Renal cortical epithelial cell (primary cell): ENCODE measurements around the gene ACAP3. TPM values are rescaled to one million over a fixed set of nuclear protein-coding genes. Genes with fewer than 3 reads are reported as not detected.

Source experiments
- DNase-seq: peaks from one replicate; pipeline ENCODE4 v3.0.0-alpha.2; 2011; ENCODE audit warnings: low read depth
- total RNA-seq: library from RNA; depleted of rRNA; stranded (reverse); fragments of >200 nt; gene quantifications from 2 replicates; pipeline ENCODE4 v1.2.3, GENCODE V29; 2014

Gene ACAP3
- total RNA-seq, 1 donor from 2014 or later: 34.6 TPM

DNA sequence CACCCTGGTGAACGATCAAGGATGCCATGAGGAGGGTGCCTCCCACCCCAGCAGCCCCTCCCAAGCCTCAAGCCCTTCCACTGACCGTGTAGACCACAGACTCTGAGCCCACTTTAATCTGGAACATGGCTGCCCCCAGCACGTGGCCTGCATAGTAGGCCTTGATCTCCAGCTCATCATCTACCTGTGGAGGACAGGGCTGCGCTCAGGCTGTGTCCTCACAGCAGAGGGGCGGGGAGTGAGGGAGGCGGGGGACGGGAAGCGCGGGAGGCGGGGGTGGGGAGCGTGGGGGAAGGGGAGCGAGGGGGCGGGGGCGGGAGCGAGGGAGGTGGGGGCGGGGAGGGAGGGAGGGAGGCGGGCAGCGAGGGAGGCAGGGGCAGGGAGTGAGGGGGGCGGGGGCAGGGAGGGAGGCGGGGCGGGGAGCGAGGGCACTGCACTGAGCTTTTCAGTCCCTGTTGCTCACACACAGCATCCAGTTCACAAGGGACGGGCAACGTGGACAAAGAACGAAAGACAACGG is 7.8 kb upstream of the ACAP3 start:
- DNase-seq: no peak

DNA sequence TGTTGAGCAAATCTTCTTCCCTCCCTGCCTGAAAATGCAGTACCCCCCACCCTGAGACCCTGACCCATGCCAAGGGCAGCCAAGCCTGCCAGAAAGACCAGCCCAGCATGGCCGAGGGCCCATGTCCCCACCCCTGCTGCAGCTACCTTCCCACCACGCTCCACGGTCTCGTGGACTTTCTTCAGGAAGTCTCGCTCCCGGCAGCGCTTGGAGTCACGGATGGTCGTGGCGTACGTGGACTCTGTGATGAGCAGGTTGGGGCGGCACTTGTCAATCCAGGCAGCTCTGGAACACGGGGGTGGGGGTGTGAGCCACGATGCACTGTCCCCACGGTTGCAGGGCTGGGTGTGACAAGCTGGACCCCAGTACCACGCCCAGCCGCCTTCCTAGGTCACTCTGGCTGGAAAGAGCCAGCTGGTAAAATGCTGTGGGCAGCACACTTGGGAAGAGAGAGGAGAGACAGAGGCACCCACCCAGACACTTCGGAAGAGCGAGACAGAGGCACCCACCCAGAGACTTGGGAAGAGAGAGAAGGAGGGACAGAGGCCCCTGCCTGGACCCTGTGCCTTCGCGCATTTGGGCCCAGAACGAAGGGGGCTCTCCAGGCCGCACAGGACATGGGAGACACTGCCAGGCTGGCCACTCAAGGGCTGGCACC is 7.1 kb upstream of the ACAP3 start:
- DNase-seq: no peak

DNA sequence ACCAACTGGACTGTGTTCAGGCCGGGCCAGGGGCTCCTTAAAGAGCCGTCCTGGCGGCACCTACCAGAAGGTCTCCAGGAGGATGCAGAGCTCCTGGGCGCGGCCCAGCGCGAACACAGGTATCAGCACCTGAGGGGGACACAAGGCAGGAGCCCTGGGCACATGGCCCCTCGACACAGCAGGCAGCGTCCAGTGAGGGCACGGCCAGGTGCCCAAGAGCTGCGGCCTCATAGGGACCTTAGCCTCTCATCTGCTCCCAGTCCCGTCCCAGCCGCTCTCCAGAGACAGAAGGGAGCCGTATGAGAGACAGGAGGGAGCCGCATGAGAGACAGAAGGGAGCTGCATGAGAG is 6.5 kb upstream of the ACAP3 start:
- DNase-seq: no peak

- DNase-seq: no peak
Observed at GRCh38 chr1:1313500-1314236, 5.9 kb upstream of the ACAP3 start.

DNA sequence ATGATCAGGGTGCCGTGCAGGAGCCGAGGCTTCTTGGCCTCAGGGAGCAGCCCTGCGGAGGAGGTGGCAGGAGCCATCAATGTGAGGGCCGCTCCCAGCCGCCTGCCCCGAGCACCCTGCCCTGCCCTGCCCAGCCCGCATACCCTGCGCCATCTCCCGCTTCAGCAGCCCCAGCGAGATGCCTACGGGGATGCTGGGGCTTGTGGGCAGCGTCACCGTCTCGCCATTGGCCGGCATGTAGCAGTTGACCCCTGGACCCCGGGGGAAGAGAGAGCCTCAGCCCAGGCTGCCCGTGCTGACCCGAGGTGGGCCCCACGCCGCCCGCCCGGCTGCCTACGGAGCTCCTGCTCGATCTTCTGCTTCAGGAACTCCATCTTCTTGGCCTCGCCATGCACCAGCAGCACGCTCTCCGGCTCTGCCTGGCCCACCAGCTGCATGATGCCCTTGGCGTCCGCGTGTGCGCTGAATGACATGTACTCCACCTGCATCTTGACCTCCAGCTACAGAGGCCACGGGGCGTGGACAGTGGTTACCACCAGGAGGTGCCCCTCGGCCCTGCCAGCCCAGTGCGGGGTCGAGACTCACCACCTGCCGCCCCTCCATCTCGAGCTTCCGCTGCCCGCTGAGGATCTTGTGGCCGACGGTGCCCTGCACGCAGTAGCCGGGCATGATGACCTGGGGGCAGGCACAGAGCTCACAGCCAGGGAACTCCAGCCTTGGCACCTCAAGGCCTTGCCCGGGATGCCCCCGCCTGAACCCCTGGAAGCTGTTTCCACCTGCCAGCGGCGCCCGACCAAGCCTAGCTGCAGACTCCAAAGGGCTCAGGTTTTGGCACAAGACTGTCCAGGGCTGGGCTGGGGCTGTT is 5.0 kb upstream of the ACAP3 start:
- no peak for DNase-seq

DNA sequence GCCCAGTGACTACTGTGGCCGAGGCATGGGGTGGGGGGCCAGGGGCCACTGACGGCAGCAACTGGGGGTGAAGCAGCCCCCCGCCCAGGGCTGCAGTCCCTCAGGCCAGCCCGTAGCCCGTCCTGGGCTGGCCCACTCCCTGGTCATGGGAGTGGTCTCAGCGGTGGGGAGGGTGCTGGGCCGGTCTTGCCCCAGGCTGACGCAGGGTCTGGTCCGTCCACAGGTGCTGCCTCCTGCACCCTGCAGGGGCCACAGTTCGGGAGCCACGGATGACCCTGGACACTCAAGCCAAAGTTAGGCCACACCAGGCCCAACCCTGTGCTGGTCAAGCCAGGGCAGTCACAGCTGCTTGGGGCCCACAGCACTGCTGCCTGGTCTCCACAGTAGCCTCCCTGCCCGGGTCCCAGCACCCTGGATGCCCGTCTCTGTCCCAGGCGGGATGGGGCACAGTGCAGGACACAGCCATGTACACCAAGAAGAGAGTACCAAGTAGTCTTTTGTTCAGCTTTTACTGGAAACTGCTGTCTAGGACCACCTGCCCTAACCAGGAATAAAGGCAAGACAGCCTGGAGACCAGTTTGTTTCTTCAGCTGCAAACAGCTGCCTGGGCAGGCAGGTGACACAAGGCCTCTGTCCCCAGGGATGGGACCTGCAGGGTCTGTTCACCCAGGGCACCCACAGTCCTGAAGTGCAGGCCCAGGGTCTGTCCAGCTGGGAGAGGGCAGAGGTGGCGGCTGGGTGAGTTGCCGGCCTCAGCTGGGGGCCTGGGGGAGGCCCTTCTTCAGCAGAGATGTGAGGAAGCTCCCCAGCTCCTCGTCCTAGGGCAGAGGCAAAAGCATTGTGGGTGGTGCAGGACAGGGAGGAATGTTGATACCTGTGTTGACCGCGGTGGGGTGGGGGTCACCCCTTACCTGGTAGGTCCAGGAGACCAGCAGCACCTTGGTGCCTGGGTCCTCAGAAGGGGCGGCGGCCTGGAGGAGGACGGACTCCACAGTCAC is 3.7 kb upstream of the ACAP3 start:
- no peak for DNase-seq

GRCh38 chr1:1310476-1311053 is 2.8 kb upstream of the ACAP3 start:
- DNase-seq: no peak

DNA sequence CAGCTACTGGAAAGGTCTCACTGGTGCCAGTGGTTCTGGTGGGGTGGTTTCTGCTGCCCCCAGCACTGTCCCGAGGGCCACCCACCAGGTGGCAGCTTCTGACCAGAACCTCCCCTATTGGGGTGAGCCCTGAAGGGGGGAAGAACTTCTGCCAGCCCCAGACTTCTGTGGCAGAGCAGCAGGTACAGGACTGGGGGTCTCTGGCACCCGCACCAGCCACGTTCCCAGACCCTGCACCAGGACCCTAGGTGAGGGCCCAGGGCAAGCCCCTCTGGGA is 2.3 kb upstream of the ACAP3 start:
- DNase-seq: no peak

- no peak for DNase-seq
Observed at GRCh38 chr1:1309251-1310108, 1.8 kb upstream of the ACAP3 start.

DNA sequence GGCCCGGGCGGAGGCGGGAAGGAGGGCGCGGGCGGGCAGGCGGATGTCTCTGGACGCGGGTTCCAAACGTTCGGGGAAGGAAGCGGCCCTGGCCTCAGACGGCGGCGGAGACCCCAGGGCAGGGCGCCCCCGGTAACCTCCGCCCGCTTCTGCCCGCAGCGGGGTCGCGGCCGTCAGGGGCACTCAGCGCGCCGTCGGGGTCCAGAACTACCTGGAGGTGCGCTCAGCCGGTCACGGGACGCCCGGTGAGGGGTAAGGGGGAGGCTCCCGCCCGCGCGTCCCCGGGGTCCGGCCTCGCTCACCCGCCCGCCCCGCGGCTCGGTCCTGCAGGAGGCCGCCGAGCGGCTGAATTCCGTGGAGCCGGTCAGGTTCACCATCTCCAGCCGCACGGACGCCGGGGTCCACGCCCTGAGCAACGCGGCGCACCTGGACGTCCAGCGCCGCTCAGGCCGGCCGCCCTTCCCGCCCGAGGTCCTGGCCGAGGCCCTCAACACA is 1.1 kb upstream of the ACAP3 start:
- DNase-seq: no peak

DNA sequence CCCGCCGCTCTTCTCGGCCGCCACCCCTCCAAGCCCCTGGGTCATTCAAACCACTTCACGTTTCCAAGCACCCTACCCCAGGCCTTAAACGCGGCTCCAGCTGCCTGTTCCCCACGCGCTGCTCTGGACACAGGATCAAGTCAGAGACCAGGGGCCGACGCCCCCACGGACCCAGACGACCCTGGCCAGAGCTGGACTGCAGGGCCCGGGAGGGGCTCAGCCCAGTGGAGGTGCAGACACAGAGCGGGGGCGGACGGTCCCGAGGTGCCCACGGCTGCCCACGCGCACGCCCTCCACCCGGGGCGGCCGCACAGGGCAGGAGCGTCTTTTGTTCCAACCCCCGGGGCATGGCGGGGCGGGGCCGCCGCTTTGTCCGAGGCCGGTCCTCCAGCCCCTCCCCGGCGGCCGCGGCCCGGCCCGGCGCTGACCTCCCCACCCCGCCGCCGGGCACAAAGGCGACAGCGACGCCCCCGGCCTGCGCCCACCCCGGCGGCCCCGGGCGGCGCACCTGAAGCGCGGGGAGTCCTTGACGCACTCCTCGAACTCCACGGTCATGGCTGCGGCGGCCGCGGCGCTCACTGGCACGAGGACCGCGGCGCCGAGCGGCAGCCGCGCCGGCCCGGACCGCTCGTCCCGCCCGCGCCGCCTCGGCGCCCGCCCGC is 338 bp downstream of the ACAP3 start:
- DNase-seq: no peak

- no peak for DNase-seq
Observed at GRCh38 chr1:1306661-1307260, 969 bp downstream of the ACAP3 start.

- DNase-seq: no peak
Observed at GRCh38 chr1:1306070-1306660, 1.6 kb downstream of the ACAP3 start.

DNA sequence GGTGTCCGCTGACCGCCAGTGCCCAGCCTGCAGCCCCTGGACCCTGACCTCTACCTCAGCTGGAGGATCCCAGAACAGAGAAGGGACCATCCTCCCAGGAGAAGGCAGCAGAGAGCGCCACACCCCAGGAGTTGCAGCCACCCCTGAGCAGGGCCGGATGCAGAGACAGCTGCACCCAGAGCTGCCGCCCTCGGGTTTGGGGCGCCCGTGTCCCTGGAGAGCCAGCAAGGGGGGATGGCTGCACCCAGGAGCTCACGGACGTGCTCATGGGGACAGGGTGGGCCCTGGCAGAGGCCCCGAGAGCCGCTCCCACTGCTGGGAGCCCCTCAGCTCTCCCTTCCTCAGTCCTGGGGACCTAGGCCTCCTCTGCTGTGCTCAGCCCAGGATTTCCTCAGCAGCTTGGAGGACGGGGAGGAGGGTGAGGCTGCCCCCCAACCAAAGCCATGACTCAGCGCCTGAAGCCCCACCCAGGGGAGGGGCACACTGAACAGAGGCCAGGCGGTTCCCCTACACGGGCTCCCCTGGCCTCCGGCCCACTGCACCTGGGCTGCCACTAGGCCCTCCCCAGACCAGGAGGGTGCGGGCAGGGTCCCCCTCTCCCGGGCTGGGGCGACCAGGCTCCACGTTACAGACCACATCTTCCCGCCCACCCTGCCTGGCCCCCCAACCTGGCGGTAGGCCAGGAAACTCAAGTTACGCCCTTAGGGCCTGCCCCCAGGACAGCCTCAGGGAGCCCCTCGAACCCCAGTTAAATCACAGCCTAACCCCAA is 2.2 kb downstream of the ACAP3 start:
- DNase-seq: peak; percentile 33

GRCh38 chr1:1304331-1305299 is 3.1 kb downstream of the ACAP3 start:
- peak; percentile 38 for DNase-seq

DNA sequence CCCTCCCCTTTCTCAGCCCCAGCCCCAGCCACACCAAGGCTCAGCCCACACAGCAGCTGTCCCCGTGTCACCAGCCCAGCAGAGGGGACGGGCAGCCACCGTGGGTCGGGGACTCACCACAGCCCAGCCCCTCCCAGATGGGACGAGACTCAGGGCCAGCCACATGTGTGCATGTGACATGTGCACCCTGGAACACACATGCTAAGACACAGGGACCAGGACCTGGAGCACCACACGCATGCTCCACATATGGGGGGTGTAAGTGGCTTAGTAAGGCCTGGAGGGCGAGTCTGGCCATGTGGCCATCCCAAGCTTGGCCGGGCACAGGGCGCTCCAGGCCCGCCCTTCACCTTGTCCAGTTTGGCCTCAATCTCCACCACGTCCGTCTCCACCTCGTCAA is 4.0 kb downstream of the ACAP3 start:
- no peak for DNase-seq
